Transverse colon (tissue), 3 donors: ENCODE results near the gene DIP2B.

Experiments used
- CTCF ChIP-seq, 5 experiments: fragments of 200-600 bp in 3 of 5; fragments of 450-650 bp in 2 of 5; sonication (generic) in 3 of 5; IDR thresholded peaks; 1 replicate in 2 of 5; 2 replicates in 3 of 5; pipeline ENCODE4 v1.5.1; 2016 to 2017; ENCODE audit warnings: antibody characterized with exemption in 5 of 5, inconsistent platforms in 3 of 5, mild to moderate bottlenecking in 2 of 5, moderate library complexity in 1 of 5
- POLR2A ChIP-seq: fragments of 450-650 bp; IDR thresholded peaks from one replicate; pipeline ENCODE4 v1.6.1; 2016; ENCODE audit warnings: antibody characterized with exemption, mild to moderate bottlenecking, moderate library complexity

GRCh38 chr12:50627491-50627890, 122.7 kb downstream of the DIP2B start:
- TF ChIP-seq CTCF (IDR thresholded peaks at IDR 0.05) (no peak), POLR2A (no peak)
